ENCODE results near the gene ADAMTS13.

DNA sequence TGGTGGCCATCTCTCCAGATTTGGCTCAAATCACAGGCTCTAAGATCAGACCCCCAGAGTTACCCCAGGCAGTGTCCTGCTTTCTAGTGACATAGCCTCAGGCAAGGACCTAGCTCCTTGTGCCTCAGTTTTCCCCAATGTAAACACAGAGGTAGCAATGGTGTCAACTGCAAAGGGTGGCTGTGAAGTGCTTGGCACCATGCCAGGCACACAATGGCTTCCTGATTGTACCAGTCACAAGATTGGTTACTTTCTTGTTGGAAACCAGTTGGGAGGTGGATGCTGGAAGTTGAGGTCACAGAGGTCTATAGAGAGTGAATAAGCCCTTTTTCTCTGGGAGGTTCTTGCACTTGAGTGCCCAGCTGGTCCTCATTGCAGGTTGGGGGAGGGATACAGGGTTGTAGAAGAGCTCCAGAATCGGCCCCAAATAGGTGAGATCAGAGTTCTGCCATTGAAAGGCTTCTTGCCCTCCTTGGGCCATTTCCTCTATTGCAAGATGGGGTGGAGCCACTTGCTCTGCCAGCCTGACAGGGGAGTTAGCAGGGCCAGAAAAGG is 43.7 kb upstream of the ADAMTS13 start:
- TF ChIP-seq, protein P1, sequence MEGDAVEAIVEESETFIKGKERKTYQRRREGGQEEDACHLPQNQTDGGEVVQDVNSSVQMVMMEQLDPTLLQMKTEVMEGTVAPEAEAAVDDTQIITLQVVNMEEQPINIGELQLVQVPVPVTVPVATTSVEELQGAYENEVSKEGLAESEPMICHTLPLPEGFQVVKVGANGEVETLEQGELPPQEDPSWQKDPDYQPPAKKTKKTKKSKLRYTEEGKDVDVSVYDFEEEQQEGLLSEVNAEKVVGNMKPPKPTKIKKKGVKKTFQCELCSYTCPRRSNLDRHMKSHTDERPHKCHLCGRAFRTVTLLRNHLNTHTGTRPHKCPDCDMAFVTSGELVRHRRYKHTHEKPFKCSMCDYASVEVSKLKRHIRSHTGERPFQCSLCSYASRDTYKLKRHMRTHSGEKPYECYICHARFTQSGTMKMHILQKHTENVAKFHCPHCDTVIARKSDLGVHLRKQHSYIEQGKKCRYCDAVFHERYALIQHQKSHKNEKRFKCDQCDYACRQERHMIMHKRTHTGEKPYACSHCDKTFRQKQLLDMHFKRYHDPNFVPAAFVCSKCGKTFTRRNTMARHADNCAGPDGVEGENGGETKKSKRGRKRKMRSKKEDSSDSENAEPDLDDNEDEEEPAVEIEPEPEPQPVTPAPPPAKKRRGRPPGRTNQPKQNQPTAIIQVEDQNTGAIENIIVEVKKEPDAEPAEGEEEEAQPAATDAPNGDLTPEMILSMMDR (IDR thresholded peaks at IDR 0.05), result no peak
- TF ChIP-seq POLR2AphosphoS5 (IDR thresholded peaks at IDR 0.05), result no peak
